Activated CD4-positive, alpha-beta T cell treated with anti-CD3 and anti-CD28 coated beads, Interleukin-2, amount 50 U/mL, for 48 hours (primary cell): ENCODE data around the gene CAMK2G.
A peak's percentile ranks its signal among the peaks of the same experiment; 100 is the strongest.
"Not testable (repeated sequence)": the region's sequence is repeated elsewhere in the genome, so short reads cannot be mapped to it uniquely, and the experiment has no call there.

Source experiments
- DNase-seq, 2 experiments: peaks; one replicate each; pipeline ENCODE4 v3.0.0-alpha.2; 2020

The CAMK2G gene

DNA sequence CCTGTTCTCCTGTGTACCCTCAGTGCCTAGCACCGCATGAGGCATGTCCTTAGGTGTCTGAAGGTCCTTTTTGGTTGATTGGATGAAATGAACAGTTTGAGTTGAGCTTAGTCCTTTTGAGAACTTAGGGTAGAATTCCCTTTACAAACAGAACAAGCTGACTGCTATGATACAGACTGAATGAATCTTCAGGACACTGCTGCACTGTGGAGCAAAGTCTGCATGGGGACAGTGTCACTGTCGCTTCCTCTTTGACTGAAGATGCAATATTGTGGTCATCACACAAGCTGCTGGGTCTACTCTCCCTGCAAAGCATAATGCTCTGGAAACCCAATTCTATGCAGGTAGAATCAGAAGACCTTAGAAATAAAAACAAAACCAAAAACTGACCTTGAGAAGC, 28.0 kb upstream of the CAMK2G start:
- no peak for DNase-seq

DNA sequence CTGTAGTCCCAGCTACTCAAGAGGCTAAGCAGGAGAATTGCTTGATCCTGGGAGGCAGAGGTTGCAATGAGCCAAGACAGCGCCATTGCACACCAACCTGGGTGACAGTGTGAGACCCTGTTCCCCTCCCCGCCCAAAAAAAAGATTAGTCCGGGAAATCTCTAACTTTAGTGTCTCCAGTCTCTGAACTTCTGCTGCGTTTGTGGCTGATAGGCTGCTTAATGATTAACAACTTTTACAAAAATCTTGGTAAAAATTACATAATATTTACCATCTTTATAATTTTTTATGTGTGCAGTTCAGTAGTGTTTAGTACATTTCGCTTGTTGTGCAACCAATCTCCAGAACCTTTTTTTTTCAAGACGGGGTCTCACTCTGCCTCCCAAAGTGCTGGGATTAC, 26.9 kb upstream of the CAMK2G start:
- DNase-seq: no peak

DNA sequence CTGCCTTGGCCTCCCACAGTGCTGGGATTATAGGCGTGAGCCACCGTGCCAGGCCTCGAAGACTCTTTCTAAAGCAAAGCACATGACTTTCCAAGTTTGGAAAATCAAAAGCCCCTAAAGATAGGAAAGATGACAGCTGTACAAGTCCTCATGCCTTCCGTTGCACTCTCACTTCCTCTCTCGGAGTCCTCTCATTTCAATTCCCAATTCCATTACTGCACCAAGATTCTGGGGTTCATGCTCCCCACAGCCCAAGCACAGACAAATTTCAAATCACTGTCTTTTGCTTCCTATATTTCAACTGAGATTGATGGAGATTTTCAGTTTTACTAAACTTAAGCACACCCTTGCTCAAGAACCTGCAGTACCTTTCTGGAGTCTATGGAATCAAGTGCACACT, 25.7 kb upstream of the CAMK2G start:
- no peak for DNase-seq

DNA sequence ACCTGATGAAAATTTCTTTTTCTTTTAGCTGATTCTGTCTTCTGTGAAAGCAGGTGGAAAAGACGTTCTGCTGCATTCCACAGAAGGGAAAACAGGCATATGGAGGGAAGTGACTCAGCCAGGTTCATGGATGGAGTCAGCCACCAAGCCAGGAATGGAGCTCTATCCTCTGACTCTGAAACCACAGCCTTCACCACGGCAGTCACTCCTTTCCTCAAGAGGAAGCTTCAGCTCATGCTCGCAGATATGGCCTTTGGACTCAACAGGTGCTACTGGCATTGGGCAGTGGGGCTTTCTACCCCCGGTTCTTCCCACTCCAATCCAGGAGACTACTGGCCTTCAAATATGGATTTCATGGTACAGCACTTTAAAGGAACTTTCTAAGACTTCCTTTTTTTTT, 25.1 kb upstream of the CAMK2G start:
- no peak for DNase-seq

DNA sequence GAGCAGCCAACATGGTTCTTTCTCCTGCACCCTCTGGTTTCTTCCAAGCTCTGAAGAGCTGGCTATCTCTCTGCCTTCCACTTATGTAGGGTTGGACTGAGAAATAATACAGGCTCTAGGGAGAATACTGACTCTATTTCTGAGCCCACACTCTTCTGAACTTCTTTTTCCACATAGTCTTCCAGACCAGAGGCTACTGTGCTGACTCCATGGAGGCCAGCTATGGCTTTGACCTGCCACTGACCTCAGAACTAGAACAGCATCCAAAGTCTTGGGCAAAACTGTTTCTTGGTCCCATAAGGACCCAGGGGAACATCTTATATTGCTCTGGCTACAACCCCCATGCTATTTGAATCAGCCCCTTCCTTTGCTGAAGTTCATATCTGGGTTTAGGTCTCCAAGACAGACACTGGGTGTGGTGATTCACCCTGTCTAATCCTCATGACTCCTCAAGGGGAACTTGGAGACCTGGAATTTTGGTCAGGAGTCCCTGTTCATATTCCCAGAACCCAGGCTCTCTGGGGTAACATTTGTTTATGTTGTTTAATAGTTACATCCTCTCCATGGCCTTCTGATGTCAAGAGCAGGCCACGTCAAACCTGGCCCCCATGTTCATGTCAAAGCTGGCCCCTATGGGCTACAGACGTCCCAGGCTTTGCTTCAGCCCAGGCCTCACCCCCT, 24.5 kb upstream of the CAMK2G start:
- no peak for DNase-seq

DNA sequence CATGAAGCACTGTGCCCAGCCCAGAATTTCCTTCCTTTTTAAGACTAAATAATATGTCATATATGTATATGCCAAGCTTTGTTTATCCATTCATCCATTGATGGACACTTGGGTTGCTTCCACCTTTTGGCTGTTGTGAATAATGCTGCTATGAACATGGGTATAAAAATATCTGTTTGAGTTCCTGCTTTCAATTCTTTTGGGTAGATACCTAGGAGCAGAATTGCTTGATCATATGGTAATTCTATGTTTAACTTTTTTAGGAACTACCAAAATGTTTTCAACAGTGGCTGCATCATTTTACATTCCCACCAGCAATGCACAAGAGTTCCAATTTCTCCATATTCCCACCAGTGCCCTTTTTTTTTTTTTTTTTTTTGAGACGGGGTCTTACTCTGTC, 23.3 kb upstream of the CAMK2G start:
- DNase-seq: no peak

DNA sequence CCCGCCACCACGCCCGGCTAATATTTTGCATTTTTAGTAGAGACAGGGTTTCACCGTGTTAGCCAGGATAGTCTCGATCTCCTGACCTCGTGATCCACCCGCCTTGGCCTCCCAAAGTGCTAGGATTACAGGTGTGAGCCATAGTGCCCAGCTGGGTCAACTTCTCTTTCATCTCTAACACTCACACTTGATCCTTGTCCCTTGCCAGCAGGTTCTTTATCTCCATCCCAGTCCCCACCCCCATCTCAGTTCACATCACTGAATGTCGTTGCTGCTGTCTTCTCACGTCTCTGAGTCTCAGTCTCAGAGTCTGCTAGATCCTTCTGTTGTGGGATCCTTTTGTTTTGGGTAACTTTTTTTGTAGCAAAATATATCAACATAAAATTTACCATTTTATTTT, 21.0 kb upstream of the CAMK2G start:
- not testable (repeated sequence) for DNase-seq

DNA sequence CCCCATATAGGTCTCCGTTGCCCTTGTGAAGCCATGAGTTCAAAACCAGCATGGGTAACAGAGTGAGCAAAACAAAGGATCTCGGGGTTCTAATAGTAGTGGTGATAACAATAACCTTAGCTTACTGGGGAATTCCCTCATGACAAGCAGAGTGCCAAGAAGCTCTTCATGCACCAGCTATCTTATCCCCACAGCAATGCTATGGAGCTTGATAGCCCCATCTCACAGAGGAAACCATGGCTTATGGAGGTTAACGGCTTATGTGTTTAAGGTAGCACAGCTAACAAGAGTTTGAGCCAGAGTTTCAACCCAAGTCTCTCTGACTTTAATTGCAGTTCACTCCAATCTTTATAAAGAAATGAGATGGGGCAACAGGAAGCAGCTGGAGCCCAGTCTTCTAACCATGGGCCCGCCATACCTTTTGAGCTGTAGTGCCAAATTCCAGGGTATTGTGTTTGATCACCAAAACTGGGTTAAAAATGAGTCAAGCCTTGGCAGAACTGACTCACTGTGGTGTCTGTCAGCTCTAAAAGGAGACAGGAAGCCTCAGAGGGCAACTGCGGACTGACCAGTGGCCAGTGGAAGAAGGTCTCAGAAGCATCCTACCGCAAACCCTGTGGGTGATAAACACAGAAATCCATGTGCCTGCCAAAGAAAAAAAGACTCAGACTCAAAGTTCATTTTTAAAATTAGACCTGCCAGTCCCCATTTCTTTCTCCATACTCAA, 20.1 kb upstream of the CAMK2G start:
- no peak for DNase-seq

DNA sequence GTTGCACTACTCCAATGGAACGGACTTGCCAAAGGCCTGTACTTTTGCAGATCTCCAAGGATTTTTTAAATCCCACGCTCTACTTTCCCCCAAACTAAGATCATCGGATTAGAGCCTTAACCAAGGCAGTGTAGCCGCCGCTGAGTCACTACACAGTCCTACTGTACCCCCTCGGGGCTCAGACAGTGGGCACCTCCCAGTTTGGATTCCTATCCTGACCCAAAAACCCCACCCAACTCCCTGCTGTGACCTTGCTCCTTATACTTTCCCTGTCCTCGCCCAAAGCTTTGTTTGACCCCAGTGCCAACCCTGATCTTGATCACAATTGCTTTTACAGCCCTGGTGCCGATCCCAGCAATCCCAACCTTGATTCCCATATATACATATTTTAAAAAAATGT, 19.1 kb upstream of the CAMK2G start:
- DNase-seq: no peak

DNA sequence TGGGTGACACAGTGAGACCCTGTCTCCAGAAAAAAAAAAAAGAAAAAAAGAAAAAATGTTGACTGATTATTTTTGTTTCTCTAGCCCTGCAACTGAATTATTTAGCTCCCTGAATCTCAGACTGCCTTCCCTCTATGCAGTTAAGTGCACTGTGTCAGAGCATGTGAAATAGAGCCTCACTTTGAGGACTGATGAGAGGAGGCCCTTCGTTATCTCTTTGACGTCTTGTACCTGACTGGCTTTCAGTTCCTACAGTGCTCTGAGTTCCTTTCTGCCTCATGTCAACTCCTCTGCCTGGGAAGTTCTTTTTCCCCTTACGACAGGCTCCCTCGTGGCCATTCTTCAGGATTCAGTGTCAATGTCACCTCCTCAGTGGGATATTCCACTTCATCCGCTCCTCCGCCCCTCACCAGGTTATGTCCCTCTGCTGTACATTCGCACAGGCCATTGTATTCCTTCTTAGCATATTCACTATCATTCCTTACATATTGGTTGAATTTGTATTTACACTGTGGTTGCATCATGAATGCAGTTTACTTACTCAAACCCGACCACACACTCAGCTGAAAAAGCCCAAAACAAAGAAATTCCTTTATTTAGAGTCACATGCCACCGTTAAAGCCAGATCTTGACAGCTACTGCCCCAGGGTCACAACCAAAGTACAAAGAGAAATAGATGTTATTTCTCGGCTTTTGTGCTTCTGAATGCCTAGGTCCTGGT, 18.1 kb upstream of the CAMK2G start:
- no peak for DNase-seq

DNA sequence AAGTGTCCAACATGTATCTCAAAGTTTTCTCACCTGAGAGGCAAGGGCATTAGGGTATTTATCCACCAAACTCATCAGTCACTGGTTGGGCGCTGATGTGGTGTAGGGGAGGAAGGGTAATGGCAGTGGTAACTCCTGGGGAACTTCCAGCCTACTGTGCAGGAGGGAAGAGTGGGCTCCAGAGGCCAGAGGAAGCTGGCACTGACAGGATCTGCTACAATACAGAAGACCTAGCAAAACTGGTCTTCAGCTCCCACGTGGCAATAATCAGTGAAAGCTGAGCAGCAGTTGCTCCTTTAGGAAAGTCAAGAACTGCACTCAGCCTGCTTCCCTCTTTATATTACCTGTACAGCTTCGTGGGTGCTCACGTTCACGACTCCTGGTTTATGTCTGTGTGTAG, 17.2 kb upstream of the CAMK2G start:
- no peak for DNase-seq

DNA sequence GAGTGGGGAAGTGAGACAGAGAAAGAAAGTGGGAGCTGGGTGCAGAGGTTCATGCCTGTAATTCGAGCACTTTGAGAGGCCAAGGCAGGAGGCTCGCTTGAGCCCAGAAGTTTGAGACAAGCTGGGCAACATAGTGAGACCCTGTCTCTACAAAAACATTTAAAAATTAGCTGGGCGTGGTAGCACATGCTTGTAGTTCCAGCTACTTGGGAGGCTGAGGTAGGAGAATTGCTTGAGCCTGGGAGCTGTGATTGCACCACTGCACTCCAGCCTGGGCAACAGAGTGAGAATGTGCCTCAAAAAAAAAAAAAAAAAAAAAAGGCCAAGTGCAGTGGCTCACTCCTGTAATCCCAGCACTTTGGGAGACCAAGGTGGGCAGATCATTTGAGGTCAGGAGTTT, 16.5 kb upstream of the CAMK2G start:
- DNase-seq: not testable (repeated sequence)

DNA sequence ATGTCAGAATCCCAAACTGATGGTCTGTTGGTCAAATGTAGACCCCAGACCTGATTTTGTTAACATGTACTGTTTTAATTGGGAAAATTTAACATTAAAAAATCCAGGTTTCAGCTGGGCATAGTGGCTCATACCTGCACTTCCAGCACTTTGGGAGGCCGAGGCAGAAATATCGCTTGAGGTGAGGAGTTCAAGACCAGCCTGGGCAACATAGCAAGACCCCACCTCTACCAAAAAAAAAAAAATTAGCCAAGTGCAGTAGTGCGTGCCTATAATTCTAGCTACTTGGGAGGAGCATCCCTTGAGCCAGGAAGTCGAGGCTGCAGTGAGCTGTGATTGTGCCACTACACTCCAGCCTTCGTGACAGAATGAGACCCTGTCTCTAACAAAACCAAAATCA, 15.9 kb upstream of the CAMK2G start:
- no peak for DNase-seq

DNA sequence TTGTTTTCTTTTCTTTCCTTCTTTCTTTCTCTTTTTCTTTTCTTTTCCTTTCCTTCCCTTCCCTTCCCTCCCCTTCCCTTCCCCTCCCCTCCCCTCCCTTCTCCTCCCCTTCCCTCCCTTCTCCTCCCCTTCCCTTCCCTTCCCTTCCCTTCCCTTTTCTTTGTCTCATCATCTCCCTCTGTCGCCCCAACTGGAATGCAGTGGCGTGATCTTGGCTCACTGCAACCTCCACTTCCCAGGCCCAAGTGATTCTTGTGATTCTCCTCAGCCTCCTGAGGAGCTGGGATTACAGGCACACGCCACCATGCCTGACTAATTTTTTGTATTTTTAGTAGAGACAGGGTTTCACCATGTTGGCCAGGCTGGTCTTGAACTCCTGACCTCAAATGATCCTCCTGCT, 15.1 kb upstream of the CAMK2G start:
- not testable (repeated sequence) for DNase-seq

DNA sequence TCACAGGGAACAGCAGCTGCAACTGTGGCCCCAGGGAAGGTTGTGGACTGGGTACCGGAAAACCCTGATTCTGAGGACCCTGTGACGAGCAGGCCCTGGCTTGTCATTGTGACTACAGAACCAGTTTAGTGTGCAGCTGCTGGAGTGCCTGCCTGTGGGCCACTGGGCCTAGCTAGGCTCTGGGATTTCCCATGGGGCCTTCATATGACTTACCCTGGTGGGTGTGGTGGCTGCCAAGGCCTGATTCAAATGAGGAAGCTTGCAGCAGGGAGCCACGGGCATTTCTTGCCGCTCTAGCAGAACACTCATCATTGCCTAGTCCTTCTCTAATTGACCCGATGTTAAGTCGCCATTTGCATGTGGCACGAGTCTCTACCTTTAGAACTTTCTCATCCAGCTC, 14.7 kb upstream of the CAMK2G start:
- peak; percentile 36 to 53 for DNase-seq

DNA sequence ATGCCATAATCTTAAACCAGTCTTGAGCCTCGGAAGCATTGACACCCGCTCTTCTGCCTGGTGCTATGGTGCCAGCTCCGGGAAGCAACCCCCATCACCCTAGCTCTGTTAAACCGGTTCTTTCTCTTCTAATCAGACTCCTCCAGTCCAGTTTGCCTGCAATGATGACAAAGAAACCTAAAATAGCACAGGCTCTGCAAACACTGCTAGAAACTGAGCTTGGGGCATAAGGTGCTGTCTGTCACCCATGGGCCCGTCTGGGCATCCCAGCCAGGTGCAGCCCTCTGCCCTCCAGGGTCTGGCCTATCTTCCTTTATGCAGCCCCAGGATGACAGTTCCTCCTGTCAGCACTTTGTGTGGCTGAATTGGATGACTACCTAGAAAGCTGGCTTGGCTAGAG, 14.2 kb upstream of the CAMK2G start:
- DNase-seq: no peak

DNA sequence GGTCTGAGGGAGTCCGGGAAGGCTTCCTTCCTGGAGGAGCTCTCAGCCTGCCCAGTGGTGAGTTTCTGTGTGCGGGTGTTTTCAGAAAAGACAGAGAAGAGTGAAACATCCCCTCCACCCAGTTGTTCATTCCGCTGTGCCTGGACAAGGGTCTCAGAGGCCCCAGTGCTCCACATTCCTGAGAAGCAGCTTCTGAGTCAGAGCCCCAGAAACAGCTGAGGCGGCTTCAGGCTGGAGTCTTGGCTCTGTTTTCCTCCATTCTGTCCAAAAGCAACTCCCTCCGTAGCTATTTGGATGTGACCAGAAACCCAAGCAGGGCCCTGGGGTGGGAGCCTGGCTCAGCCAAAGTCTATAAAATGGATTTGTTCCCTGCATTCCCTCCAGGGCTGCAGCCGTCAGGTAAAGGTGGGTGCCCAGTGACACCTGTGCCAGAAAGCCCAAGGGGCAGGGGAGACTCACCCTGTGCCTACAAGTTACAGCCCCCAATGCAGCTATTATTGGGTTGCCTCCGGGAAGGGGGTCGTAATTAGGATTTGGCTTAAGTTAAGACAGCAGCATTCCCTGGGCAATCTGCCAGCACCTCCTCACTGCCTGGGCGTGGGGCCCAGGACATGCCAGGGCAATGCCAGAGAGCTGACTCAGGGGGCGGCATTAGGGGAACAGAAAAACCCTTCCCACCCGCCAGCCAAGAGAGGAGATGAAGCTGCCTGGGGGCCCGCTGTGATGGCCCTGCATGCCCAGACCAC, 13.1 kb upstream of the CAMK2G start:
- DNase-seq: no peak

DNA sequence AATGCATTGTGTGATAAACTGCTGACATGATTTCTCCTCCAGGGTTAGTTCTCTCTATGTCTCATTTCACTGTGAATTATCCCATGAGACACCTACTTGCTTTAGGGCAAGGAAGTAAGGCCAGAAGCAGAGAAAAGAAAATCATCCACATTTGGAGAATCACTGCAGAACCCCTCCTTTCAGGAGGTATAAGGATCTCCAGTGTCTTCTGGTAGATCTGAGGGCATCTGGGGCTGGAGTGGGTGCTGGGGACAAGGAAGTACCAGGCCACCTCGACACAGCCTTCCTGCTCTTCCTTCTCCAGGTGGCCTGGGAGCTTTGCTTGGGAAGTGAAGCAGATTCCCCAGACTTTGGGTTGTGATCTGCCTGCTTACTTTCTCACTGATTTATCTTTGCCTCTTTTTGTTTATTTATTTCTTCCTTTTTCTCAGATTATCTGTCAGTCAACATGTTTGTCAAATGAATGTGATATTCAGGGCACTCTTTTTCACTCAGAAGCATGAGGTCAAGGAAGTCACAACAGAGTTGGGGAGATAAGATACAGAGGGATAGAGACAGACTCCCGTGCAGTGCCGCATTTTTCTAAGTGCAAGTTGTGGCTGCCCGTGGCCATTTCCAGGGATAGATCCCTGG, 12.4 kb upstream of the CAMK2G start:
- no peak for DNase-seq

DNA sequence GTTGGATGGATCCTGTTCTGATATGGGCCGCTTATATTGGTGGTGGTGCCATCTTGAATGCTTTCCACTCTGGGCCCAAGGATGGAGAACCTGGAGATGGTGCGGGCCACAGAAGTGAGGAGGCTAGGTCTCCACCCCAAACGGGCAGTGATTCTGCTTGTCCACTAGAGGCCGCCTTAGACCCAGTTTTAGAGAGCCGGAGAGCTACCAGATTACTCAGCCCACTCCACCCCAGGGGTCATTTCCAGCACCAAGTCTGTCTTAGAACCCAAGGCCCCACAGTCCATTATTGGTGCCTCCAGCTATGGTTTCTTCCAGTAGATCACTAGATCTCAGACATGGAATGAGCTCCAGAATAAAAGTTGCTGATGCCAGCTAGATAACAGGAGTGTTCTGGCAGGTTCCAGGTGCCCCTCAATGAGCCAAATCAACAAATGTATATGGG, 11.8 kb upstream of the CAMK2G start:
- peak; percentile 65 to 72 for DNase-seq

DNA sequence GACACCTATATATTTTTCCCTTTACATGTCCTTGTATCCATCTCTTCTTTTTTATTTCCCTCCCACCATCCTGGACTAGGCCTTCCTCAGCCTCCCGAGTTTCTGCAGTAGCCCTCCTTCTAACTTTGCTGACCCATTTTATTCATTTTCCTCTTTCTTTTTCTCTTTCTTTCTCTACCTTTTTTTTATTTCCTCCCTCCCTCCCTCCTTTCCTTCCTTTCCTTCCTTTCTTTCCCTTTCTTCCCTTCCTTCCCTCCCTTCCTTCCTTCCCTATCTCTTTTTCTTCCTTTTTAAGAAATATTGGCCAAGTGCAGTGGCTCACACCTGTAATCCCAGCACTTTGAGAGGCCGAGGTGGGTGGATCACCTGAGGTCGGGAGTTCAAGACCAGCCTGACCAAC, 9.7 kb upstream of the CAMK2G start:
- DNase-seq: no peak

DNA sequence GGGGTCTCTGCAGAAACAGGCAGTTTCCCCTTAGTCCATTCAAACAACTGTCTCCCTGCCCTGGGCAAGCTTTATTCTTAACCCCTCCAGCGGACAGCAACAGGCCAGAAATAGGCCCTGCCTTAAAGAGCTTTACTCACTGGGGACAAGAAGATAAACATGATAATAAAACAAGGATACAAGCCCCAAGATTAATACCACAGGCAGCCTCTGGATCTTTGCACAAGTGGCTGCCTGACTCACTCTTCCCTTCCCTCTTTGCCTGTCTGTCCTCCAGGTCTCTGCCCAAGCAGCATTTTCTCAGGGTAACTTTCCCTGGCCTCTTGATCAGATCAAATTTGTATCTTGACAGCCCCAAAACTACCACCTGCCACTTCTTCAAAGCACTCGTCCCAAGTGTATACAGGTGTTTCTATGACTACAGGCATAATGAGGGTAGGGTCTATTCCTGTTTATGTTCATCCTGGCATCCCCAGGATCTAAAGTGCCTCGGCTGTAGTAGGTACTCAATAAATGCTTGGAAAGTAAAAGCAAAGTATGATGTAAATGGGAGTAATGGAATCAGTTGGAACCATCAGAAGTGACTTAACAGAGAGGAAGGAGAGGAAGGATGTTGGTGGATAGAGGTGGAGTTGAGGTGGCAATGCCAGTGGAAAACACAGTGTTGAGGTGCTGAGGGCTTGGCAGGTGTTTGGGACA, 7.0 kb upstream of the CAMK2G start:
- no peak for DNase-seq
